ENCODE measurements around the gene GOLGA6D. TPM values are rescaled to one million over a fixed set of nuclear protein-coding genes. Genes with fewer than 3 reads are reported as not detected.
A peak's percentile ranks its signal among the peaks of the same experiment; 100 is the strongest.
"Not testable (repeated sequence)": the region's sequence is repeated elsewhere in the genome, so short reads cannot be mapped to it uniquely, and the experiment has no call there.

Gene GOLGA6D
- total and polyA plus RNA-seq, 9 donors: 0.09 to 0.89 (median 0.47) TPM

GRCh38 chr15:75329571-75329970 lies 46.9 kb downstream of the GOLGA6D start:
- no peaks in the 10 kb centered on the region for H3K9me3 ChIP-seq (replicated peaks; ENCODE audit: control insufficient read depth, low read depth, low read length)
- H3K27ac ChIP-seq (ENCODE audit: low read length): no peak overlapping the region
- H3K4me3 ChIP-seq (ENCODE audit: low read length): no peak overlapping the region
- H3K27me3 ChIP-seq (ENCODE audit: control insufficient read depth, insufficient read depth, low read length): no peaks in the 10 kb centered on the region
- no peak for DNase-seq
- no peaks in the 10 kb centered on the region for H3K4me1 ChIP-seq (ENCODE audit: control insufficient read depth, insufficient read depth, low read length)
- 83% methylated on average over 1 of the region's 2 CpGs for WGBS (ENCODE audit: insufficient coverage)
- H3K36me3 ChIP-seq (ENCODE audit: control insufficient read depth, insufficient read depth, low read length): no peaks in the 10 kb centered on the region

- H3K27me3 ChIP-seq (ENCODE audit: control insufficient read depth, insufficient read depth, low read length); H3K27ac ChIP-seq (ENCODE audit: low read length); DNase-seq; H3K4me3 ChIP-seq (ENCODE audit: low read length); H3K36me3 ChIP-seq (ENCODE audit: control insufficient read depth, insufficient read depth, low read length); H3K4me1 ChIP-seq (ENCODE audit: control insufficient read depth, insufficient read depth, low read length); H3K9me3 ChIP-seq (replicated peaks; ENCODE audit: control insufficient read depth, low read depth, low read length): not testable (repeated sequence)
- WGBS (ENCODE audit: insufficient coverage): no CpG with 5 or more reads among the region's 7 CpGs
These were observed 49.5 kb downstream of the GOLGA6D start for GRCh38 chr15:75332093-75332492.

- not testable (repeated sequence) for H3K9me3 ChIP-seq (replicated peaks; ENCODE audit: control insufficient read depth, low read depth, low read length); H3K36me3 ChIP-seq (ENCODE audit: control insufficient read depth, insufficient read depth, low read length); H3K4me3 ChIP-seq (ENCODE audit: low read length); DNase-seq; H3K27me3 ChIP-seq (ENCODE audit: control insufficient read depth, insufficient read depth, low read length); H3K4me1 ChIP-seq (ENCODE audit: control insufficient read depth, insufficient read depth, low read length); H3K27ac ChIP-seq (ENCODE audit: low read length)
- 83% methylated on average over 7 of the region's 15 CpGs for WGBS (ENCODE audit: insufficient coverage)
These were observed 51.2 kb downstream of the GOLGA6D start for GRCh38 chr15:75333654-75334419.

- Histone ChIP-seq H3K4me3 (ENCODE audit: low read length) (peak overlapping the region; percentile 84), H3K27ac (ENCODE audit: low read length) (no peak overlapping the region)
These were observed 52.7 kb downstream of the GOLGA6D start for GRCh38 chr15:75335313-75335704.

GRCh38 chr15:75335705-75336355 lies 53.2 kb downstream of the GOLGA6D start, which contains the start of gene COMMD4:
COMMD4 (plus strand) TSS chr15:75336063; CDS start chr15:75336090, 27 bp downstream.
- peak; percentile 98 for DNase-seq
- peak within 1 kb of the TSS; percentile 84 for H3K4me3 ChIP-seq (ENCODE audit: low read length)
- WGBS (ENCODE audit: insufficient coverage): 0% methylated on average over 35 of the region's 42 CpGs
- peaks cover 8% of the 10 kb centered on the region for H3K4me1 ChIP-seq (ENCODE audit: control insufficient read depth, insufficient read depth, low read length)
- no peaks in the 10 kb centered on the region for H3K27me3 ChIP-seq (ENCODE audit: control insufficient read depth, insufficient read depth, low read length)
- H3K36me3 ChIP-seq (ENCODE audit: control insufficient read depth, insufficient read depth, low read length): peaks cover 14% of the 10 kb centered on the region
- H3K27ac ChIP-seq (ENCODE audit: low read length): no peak within 1 kb of the TSS
- no peaks in the 10 kb centered on the region for H3K9me3 ChIP-seq (replicated peaks; ENCODE audit: control insufficient read depth, low read depth, low read length)

More at GRCh38 chr15:75335313-75335704, 52.7 kb downstream of the GOLGA6D start:
- peaks cover 8% of the 10 kb centered on the region for H3K4me1 ChIP-seq (ENCODE audit: control insufficient read depth, insufficient read depth, low read length)
- peaks cover 14% of the 10 kb centered on the region for H3K36me3 ChIP-seq (ENCODE audit: control insufficient read depth, insufficient read depth, low read length)
- no peaks in the 10 kb centered on the region for H3K9me3 ChIP-seq (replicated peaks; ENCODE audit: control insufficient read depth, low read depth, low read length)
- no peaks in the 10 kb centered on the region for H3K27me3 ChIP-seq (ENCODE audit: control insufficient read depth, insufficient read depth, low read length)
- DNase-seq: no peak
- WGBS (ENCODE audit: insufficient coverage): 0% methylated on average over 1 of the region's 3 CpGs

GRCh38 chr15:75338661-75339240 lies 56.1 kb downstream of the GOLGA6D start:
- DNase-seq: no peak
- H3K27ac ChIP-seq (ENCODE audit: low read length): no peak overlapping the region
- no peaks in the 10 kb centered on the region for H3K27me3 ChIP-seq (ENCODE audit: control insufficient read depth, insufficient read depth, low read length)
- H3K9me3 ChIP-seq (replicated peaks; ENCODE audit: control insufficient read depth, low read depth, low read length): no peaks in the 10 kb centered on the region
- WGBS (ENCODE audit: insufficient coverage): 100% methylated on average over 2 of the region's 11 CpGs
- H3K36me3 ChIP-seq (ENCODE audit: control insufficient read depth, insufficient read depth, low read length): peaks cover 18% of the 10 kb centered on the region
- no peak overlapping the region for H3K4me3 ChIP-seq (ENCODE audit: low read length)
- peaks cover 8% of the 10 kb centered on the region for H3K4me1 ChIP-seq (ENCODE audit: control insufficient read depth, insufficient read depth, low read length)

- Histone ChIP-seq H3K27ac (ENCODE audit: low read length) (no peak overlapping the region), H3K4me3 (ENCODE audit: low read length) (no peak overlapping the region), H3K36me3 (ENCODE audit: control insufficient read depth, insufficient read depth, low read length) (peaks cover 18% of the 10 kb centered on the region), H3K9me3 (replicated peaks; ENCODE audit: control insufficient read depth, low read depth, low read length) (no peaks in the 10 kb centered on the region), H3K27me3 (ENCODE audit: control insufficient read depth, insufficient read depth, low read length) (no peaks in the 10 kb centered on the region), H3K4me1 (ENCODE audit: control insufficient read depth, insufficient read depth, low read length) (peaks cover 10% of the 10 kb centered on the region)
- WGBS (ENCODE audit: insufficient coverage): 88% methylated on average over 10 of the region's 13 CpGs
- no peak for DNase-seq
These were observed 57.1 kb downstream of the GOLGA6D start for GRCh38 chr15:75339531-75340240.

GRCh38 chr15:75342221-75342620 lies 59.6 kb downstream of the GOLGA6D start:
- DNase-seq: no peak

GRCh38 chr15:75343953-75344352 lies 61.3 kb downstream of the GOLGA6D start:
- H3K27me3 ChIP-seq (ENCODE audit: control insufficient read depth, insufficient read depth, low read length): peaks cover 26% of the 10 kb centered on the region
- WGBS (ENCODE audit: insufficient coverage): 0% methylated on average over 1 of the region's 8 CpGs
- H3K4me3 ChIP-seq (ENCODE audit: low read length); H3K27ac ChIP-seq (ENCODE audit: low read length); H3K9me3 ChIP-seq (replicated peaks; ENCODE audit: control insufficient read depth, low read depth, low read length): not testable (repeated sequence)
- peak; percentile 40 for DNase-seq
- H3K4me1 ChIP-seq (ENCODE audit: control insufficient read depth, insufficient read depth, low read length): peaks cover 23% of the 10 kb centered on the region
- peaks cover 14% of the 10 kb centered on the region for H3K36me3 ChIP-seq (ENCODE audit: control insufficient read depth, insufficient read depth, low read length)

More at GRCh38 chr15:75342221-75342620, 59.6 kb downstream of the GOLGA6D start:
- Histone ChIP-seq H3K36me3 (ENCODE audit: control insufficient read depth, insufficient read depth, low read length) (peaks cover 18% of the 10 kb centered on the region), H3K4me3 (ENCODE audit: low read length) (no peak overlapping the region), H3K9me3 (replicated peaks; ENCODE audit: control insufficient read depth, low read depth, low read length) (no peaks in the 10 kb centered on the region), H3K4me1 (ENCODE audit: control insufficient read depth, insufficient read depth, low read length) (peaks cover 8% of the 10 kb centered on the region), H3K27ac (ENCODE audit: low read length) (no peak overlapping the region), H3K27me3 (ENCODE audit: control insufficient read depth, insufficient read depth, low read length) (peaks cover 10% of the 10 kb centered on the region)
- 77% methylated on average over 5 of the region's 6 CpGs for WGBS (ENCODE audit: insufficient coverage)
